Skeletal muscle cell (primary cell): ENCODE data around the gene HIVEP1.
A peak's percentile ranks its signal among the peaks of the same experiment; 100 is the strongest.
"Not testable (repeated sequence)": the region's sequence is repeated elsewhere in the genome, so short reads cannot be mapped to it uniquely, and the experiment has no call there.

ENCODE experiments used
- DNase-seq: peaks from one replicate; pipeline ENCODE4 v3.0.0-alpha.2; 2010; ENCODE audit warnings: low read depth
- H3K4me3 ChIP-seq: 2 replicates; pipeline ENCODE4 v1.5.1; 2011; ENCODE audit warnings: low read depth, mild to moderate bottlenecking, control low read depth, low read length, moderate library complexity

The HIVEP1 gene

GRCh38 chr6:12137480-12137879, 125.4 kb downstream of the HIVEP1 start:
- peak; percentile 59 for DNase-seq
- H3K4me3 ChIP-seq: no peak overlapping the region

- no peak overlapping the region for H3K4me3 ChIP-seq
- DNase-seq: no peak
Measured at GRCh38 chr6:12138381-12138780, 126.3 kb downstream of the HIVEP1 start.

GRCh38 chr6:12138936-12139335, 126.8 kb downstream of the HIVEP1 start:
- H3K4me3 ChIP-seq: no peak overlapping the region
- no peak for DNase-seq

- no peak for DNase-seq
- H3K4me3 ChIP-seq: no peak overlapping the region
Measured at GRCh38 chr6:12147557-12148316, 135.6 kb downstream of the HIVEP1 start.

- H3K4me3 ChIP-seq: no peak overlapping the region
- DNase-seq: no peak
Measured at GRCh38 chr6:12148317-12148801, 136.2 kb downstream of the HIVEP1 start.

GRCh38 chr6:12148841-12149240, 136.7 kb downstream of the HIVEP1 start:
- H3K4me3 ChIP-seq: no peak overlapping the region

GRCh38 chr6:12149944-12150510, 137.9 kb downstream of the HIVEP1 start:
- no peak overlapping the region for H3K4me3 ChIP-seq

More at GRCh38 chr6:12148841-12149240, 136.7 kb downstream of the HIVEP1 start:
- no peak for DNase-seq

GRCh38 chr6:12150812-12151432, 138.8 kb downstream of the HIVEP1 start:
- H3K4me3 ChIP-seq: no peak overlapping the region
- DNase-seq: no peak

More at GRCh38 chr6:12149944-12150510, 137.9 kb downstream of the HIVEP1 start:
- no peak for DNase-seq

- DNase-seq: no peak
- H3K4me3 ChIP-seq: no peak overlapping the region
Measured at GRCh38 chr6:12151433-12151820, 139.3 kb downstream of the HIVEP1 start.

- H3K4me3 ChIP-seq: no peak overlapping the region
Measured at GRCh38 chr6:12152023-12152970, 140.2 kb downstream of the HIVEP1 start.

GRCh38 chr6:12155769-12156168, 143.7 kb downstream of the HIVEP1 start:
- not testable (repeated sequence) for DNase-seq, H3K4me3 ChIP-seq

More at GRCh38 chr6:12152023-12152970, 140.2 kb downstream of the HIVEP1 start:
- DNase-seq: no peak

- no peak for DNase-seq
- H3K4me3 ChIP-seq: no peak overlapping the region
Measured at GRCh38 chr6:12158686-12159415, 146.7 kb downstream of the HIVEP1 start.

GRCh38 chr6:12160326-12160725, 148.2 kb downstream of the HIVEP1 start:
- DNase-seq: peak; percentile 57
- H3K4me3 ChIP-seq: no peak overlapping the region

GRCh38 chr6:12162213-12162612, 150.1 kb downstream of the HIVEP1 start:
- DNase-seq: no peak
- H3K4me3 ChIP-seq: no peak overlapping the region

GRCh38 chr6:12163149-12163548, 151.0 kb downstream of the HIVEP1 start:
- no peak overlapping the region for H3K4me3 ChIP-seq
- DNase-seq: no peak

- no peak for DNase-seq
- H3K4me3 ChIP-seq: no peak overlapping the region
Measured at GRCh38 chr6:12163744-12164507, 151.8 kb downstream of the HIVEP1 start.

GRCh38 chr6:12164508-12164770, 152.3 kb downstream of the HIVEP1 start:
- H3K4me3 ChIP-seq: no peak overlapping the region
- no peak for DNase-seq

- no peak for DNase-seq
- no peak overlapping the region for H3K4me3 ChIP-seq
Measured at GRCh38 chr6:12165297-12165696, 153.2 kb downstream of the HIVEP1 start.
